Epidermal melanocyte (primary cell): Measurements from ENCODE around the gene WNT7B.

ENCODE experiments used
- DNase-seq: peaks from one replicate; pipeline ENCODE4 v3.0.0; 2011; ENCODE audit warnings: low spot score; ENCODE audit not compliant: insufficient read length

WNT7B gene

DNA sequence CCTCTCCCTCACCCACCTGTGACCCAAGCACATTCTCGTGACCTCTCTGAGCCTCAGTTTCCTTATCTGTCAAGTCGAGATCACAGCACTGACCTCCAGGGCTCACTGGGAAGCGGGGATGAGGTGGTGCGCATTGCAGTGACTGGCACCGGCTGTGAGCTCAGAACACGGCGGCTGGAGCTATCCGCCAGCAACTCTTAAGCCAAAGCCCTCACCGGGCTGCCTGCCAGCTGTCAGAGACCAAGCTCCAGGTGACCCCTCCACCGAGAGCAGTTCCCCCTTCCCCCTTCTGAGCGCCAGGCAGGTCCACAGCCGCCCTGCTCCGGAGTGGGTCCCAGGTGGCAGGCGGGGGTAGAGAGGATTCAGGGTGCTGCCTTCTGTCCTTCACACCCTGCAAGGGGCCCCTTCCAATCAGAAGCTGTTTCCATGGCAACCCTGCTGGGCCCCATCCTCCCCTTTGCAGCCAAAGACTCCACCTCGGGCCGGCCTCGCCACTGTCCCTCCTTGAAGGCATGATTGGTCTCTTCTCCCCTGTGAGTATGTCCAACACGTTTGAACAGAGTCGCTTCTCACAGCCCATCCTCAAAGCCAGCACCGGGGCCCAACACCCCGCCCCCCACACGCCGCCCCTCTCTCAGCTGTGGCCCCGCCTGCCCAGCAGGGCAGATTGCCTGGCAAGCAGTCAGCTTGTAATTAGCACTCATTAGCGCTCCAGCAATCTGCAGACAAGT lies 98.7 kb downstream of the WNT7B start:
- no peak for DNase-seq

GRCh38 chr22:45877651-45878050 lies 99.3 kb downstream of the WNT7B start:
- DNase-seq, result no peak

DNA sequence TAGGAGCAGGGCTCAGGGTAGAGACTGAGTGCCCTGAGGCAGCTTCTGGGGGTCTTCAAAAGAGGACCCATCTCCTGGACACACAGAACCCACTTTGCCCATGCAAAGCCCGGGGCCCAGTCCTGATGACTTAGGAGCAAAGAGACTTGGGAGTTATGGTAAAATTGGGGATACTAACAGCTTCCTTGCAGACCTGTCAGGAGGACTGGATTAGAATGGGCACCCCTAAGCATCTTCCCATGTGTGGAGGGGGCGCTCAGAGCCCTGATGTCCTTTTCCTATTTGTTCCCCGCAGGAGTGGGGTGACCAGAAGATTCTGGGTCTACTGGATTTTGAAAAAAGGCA lies 100.0 kb downstream of the WNT7B start:
- DNase-seq, result no peak

- no peak for DNase-seq
Measured at GRCh38 chr22:45876136-45877035, 100.6 kb downstream of the WNT7B start.

- no peak for DNase-seq
Measured at GRCh38 chr22:45872659-45873263, 104.2 kb downstream of the WNT7B start.

- DNase-seq, result no peak
Measured at GRCh38 chr22:45871721-45872120, 105.2 kb downstream of the WNT7B start.
